PC-3 (cell line): ENCODE data around the gene CCDC194. TPM values are rescaled to one million over a fixed set of nuclear protein-coding genes. Genes with fewer than 3 reads are reported as not detected.

Experiments used
- ATAC-seq: fragments of 200-7000 bp; cut with Tn5 transposase; 2 replicates; pipeline ENCODE4 v1.9.1; 2020; ENCODE audit warnings: mild to moderate bottlenecking, moderate library complexity
- BruUV-seq: library from RNA; stranded (reverse); fragments of 400-500 nt; replicated peaks from 2 replicates; lab custom pipeline; 2021; lab: Mats Ljungman, UMichigan
- CTCF ChIA-PET: fragments of 300-600 bp; sonication (Branson Sonifier 250); formaldehyde crosslinking; loops from one replicate; lab custom pipeline; 2022; ENCODE audit warnings: antibody characterized with exemption; lab: Charles Lee
- POLR2A ChIA-PET: fragments of 300-600 bp; sonication (Branson Sonifier 250); formaldehyde crosslinking; loops from one replicate; lab custom pipeline; 2022; ENCODE audit warnings: antibody characterized with exemption; ENCODE audit not compliant: unreplicated experiment; lab: Charles Lee
- DNase-seq: peaks from one replicate; pipeline ENCODE4 v3.0.0-alpha.2; 2015
- H2AFZ ChIP-seq: fragments of 300-600 bp; sonication (generic); 2 replicates; pipeline ENCODE4 v1.6.0; 2016; ENCODE audit warnings: antibody characterized with exemption, low read length
- H3F3A ChIP-seq: fragments of 300-600 bp; sonication (generic); one replicate; pipeline ENCODE4 v1.6.0; 2017; ENCODE audit warnings: antibody characterized with exemption, low read length, control low read depth, mild to moderate bottlenecking; ENCODE audit not compliant: unreplicated experiment
- H3K27ac ChIP-seq: fragments of 300-600 bp; sonication (generic); 2 replicates; pipeline ENCODE4 v1.5.1; 2016; ENCODE audit warnings: mild to moderate bottlenecking, low read length
- H3K27me3 ChIP-seq: fragments of 300-600 bp; sonication (generic); 2 replicates; pipeline ENCODE4 v1.6.1; 2016; ENCODE audit warnings: low read length, mixed read lengths
- H3K36me3 ChIP-seq: fragments of 300-600 bp; sonication (generic); 2 replicates; pipeline ENCODE4 v1.6.1; 2016; ENCODE audit warnings: low read depth, mixed run types, low read length, mixed read lengths
- H3K4me1 ChIP-seq: fragments of 300-600 bp; sonication (generic); 2 replicates; pipeline ENCODE4 v1.5.1; 2016; ENCODE audit warnings: low read length; ENCODE audit not compliant: insufficient read depth
- H3K4me2 ChIP-seq: fragments of 300-600 bp; sonication (generic); 2 replicates; pipeline ENCODE4 v1.6.0; 2016; ENCODE audit warnings: low read length
- H3K4me3 ChIP-seq: fragments of 300-600 bp; sonication (generic); 2 replicates; pipeline ENCODE4 v1.5.1; 2016; ENCODE audit warnings: mild to moderate bottlenecking, low read length, mixed read lengths
- H3K79me2 ChIP-seq: fragments of 300-600 bp; sonication (generic); 2 replicates; pipeline ENCODE4 v1.6.1; 2017; ENCODE audit warnings: low read length, mixed read lengths
- H3K9ac ChIP-seq: fragments of 300-600 bp; sonication (generic); 2 replicates; pipeline ENCODE4 v1.6.0; 2016; ENCODE audit warnings: mild to moderate bottlenecking, low read length
- H3K9me2 ChIP-seq: fragments of 300-600 bp; sonication (generic); replicated peaks from 2 replicates; pipeline ENCODE4 v1.6.1; 2016; ENCODE audit warnings: mixed run types, low read length, mixed read lengths
- H3K9me3 ChIP-seq: fragments of 300-600 bp; sonication (generic); 2 replicates; pipeline ENCODE4 v1.6.1; 2016; ENCODE audit warnings: low read length, mixed read lengths
- H4K20me1 ChIP-seq: fragments of 300-600 bp; sonication (generic); 2 replicates; pipeline ENCODE4 v1.6.1; 2016; ENCODE audit warnings: low read length, mixed read lengths
- EZH2 ChIP-seq: fragments of 300-600 bp; sonication (generic); IDR thresholded peaks from one replicate; pipeline ENCODE4 v1.6.1; 2017; ENCODE audit warnings: antibody characterized with exemption, mild to moderate bottlenecking, low read length; ENCODE audit not compliant: unreplicated experiment
- EZH2phosphoT487 ChIP-seq: fragments of 300-600 bp; sonication (generic); IDR thresholded peaks from 2 replicates; pipeline ENCODE4 v1.6.1; 2018; ENCODE audit warnings: mild to moderate bottlenecking, antibody characterized with exemption, low read length, borderline replicate concordance
- intact Hi-C: fragments of 100-400 bp; cut with micrococcal nuclease; formaldehyde crosslinking; loops from 2 replicates; pipeline ENCODE4 v1.9.0; 2023
- total RNA-seq: library from RNA; depleted of rRNA; stranded (reverse); fragments of >200 nt; gene quantifications from 2 replicates; pipeline ENCODE4 v1.2.3, GENCODE V29; 2014
- TF ChIP-seq, protein P1 (sequence below): fragments of 300-600 bp; sonication (generic); conservative IDR thresholded peaks from 2 replicates; pipeline ENCODE4 v1.5.1; 2017; ENCODE audit warnings: antibody characterized with exemption, low read depth, mild to moderate bottlenecking, low read length

Gene CCDC194
- total RNA-seq, 1 experiment from 2014 or later, result not detected

DNA sequence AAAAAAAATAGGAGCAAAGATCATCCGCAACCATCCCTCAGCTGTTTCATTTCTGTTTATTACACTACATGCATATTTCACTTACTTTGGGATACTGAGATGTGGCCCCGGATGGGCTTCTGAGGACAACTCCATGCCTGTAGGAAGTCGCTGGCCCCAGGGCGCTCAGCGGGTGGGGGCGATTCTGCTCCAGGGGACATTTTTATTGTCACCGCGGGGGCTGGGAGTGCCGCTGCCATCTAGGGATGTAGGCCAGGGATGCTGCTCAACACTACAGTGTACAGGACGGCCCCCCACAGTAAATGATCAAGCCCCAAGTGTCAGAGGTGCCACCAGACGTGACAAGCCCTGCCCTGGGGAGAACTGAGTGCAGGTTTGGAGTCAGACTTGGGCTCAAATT, 17.8 kb upstream of the CCDC194 start:
- POLR2A ChIA-PET, result no interaction called here

DNA sequence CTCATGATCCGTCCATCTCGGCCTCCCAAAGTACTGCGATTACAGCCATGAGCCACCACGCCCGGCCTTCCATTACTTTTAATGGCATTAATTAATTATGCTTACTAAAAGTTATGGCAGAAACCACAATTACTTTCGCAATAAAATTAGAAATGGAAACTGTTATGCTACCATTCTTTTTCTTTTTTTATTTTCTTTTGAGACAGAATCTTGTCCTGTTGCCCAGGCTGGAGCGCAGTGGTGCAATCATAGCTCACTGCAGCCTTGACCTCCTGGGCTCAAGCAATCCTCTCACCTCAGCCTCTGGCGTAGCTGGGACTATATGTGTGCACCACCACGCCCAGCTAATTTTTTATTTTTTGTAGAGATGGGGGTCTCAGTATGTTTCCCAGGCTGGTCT, 16.0 kb upstream of the CCDC194 start:
- no peaks in the 10 kb centered on the region for H3F3A ChIP-seq
- TF ChIP-seq EZH2 (no peak), EZH2phosphoT487 (no peak)
- TF ChIP-seq, protein P1, sequence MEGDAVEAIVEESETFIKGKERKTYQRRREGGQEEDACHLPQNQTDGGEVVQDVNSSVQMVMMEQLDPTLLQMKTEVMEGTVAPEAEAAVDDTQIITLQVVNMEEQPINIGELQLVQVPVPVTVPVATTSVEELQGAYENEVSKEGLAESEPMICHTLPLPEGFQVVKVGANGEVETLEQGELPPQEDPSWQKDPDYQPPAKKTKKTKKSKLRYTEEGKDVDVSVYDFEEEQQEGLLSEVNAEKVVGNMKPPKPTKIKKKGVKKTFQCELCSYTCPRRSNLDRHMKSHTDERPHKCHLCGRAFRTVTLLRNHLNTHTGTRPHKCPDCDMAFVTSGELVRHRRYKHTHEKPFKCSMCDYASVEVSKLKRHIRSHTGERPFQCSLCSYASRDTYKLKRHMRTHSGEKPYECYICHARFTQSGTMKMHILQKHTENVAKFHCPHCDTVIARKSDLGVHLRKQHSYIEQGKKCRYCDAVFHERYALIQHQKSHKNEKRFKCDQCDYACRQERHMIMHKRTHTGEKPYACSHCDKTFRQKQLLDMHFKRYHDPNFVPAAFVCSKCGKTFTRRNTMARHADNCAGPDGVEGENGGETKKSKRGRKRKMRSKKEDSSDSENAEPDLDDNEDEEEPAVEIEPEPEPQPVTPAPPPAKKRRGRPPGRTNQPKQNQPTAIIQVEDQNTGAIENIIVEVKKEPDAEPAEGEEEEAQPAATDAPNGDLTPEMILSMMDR, result no peak
- no TSS peak for BruUV-seq
- H3K27me3 ChIP-seq, result no peaks in the 10 kb centered on the region
- POLR2A ChIA-PET, result no interaction called here
- H3K4me2 ChIP-seq, result no peak overlapping the region
- H3K9ac ChIP-seq, result no peak overlapping the region
- H3K27ac ChIP-seq, result no peak overlapping the region
- CTCF ChIA-PET, result no interaction called here
- no peak overlapping the region for H2AFZ ChIP-seq
- H3K9me2 ChIP-seq, result no peaks in the 10 kb centered on the region
- no peaks in the 10 kb centered on the region for H3K4me1 ChIP-seq
- H4K20me1 ChIP-seq, result no peaks in the 10 kb centered on the region
- H3K36me3 ChIP-seq, result no peaks in the 10 kb centered on the region
- H3K4me3 ChIP-seq, result no peak overlapping the region
- no peaks in the 10 kb centered on the region for H3K9me3 ChIP-seq
- intact Hi-C loops, result no loop called here
- no peak for ATAC-seq
- H3K79me2 ChIP-seq, result no peaks in the 10 kb centered on the region
- DNase-seq, result no peak

More for the DNA sequence above, 17.8 kb upstream of the CCDC194 start:
- intact Hi-C loops, result no loop called here
- H3F3A ChIP-seq, result no peaks in the 10 kb centered on the region
- no peak overlapping the region for H2AFZ ChIP-seq
- no peak overlapping the region for H3K4me3 ChIP-seq
- DNase-seq (no peak), ATAC-seq (no peak)
- H3K79me2 ChIP-seq, result no peaks in the 10 kb centered on the region
- H4K20me1 ChIP-seq, result no peaks in the 10 kb centered on the region
- CTCF ChIA-PET, result no interaction called here
- no peaks in the 10 kb centered on the region for H3K9me3 ChIP-seq
- TF ChIP-seq EZH2, result no peak
- TF ChIP-seq, protein P1, result no peak
- no peak for TF ChIP-seq EZH2phosphoT487
- no peak overlapping the region for H3K27ac ChIP-seq
- no peak overlapping the region for H3K4me2 ChIP-seq
- no peaks in the 10 kb centered on the region for H3K4me1 ChIP-seq
- no peaks in the 10 kb centered on the region for H3K36me3 ChIP-seq
- BruUV-seq, result no TSS peak
- H3K27me3 ChIP-seq, result no peaks in the 10 kb centered on the region
- H3K9ac ChIP-seq, result no peak overlapping the region
- no peaks in the 10 kb centered on the region for H3K9me2 ChIP-seq

DNA sequence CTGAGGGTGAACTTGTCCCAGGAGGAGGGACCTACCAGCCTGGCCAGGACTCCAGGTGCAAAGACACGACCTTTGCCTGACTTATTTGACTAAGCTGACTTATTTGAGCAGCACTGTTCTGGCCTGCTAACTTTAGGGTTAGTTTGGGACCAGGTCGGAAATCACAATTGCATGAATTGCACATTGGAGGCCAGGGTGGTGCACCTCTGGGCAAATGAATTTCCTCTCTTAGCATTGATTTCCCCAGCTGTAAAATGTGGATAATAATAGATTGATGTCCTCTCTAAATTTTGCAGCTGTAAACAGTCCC, 12.8 kb upstream of the CCDC194 start:
- intact Hi-C loops, result no loop called here
- ChIA-PET POLR2A (no interaction called here), CTCF (no interaction called here)
- Histone ChIP-seq H3K9me3 (no peaks in the 10 kb centered on the region), H3K4me3 (no peak overlapping the region), H3K4me2 (no peak overlapping the region), H3K27ac (no peak overlapping the region), H4K20me1 (no peaks in the 10 kb centered on the region), H3F3A (no peaks in the 10 kb centered on the region), H3K4me1 (no peaks in the 10 kb centered on the region), H3K27me3 (no peaks in the 10 kb centered on the region), H3K79me2 (no peaks in the 10 kb centered on the region), H2AFZ (no peak overlapping the region), H3K9me2 (no peaks in the 10 kb centered on the region), H3K36me3 (no peaks in the 10 kb centered on the region), H3K9ac (no peak overlapping the region)
- BruUV-seq, result no TSS peak
- TF ChIP-seq EZH2phosphoT487, result no peak
- no peak for TF ChIP-seq EZH2
- TF ChIP-seq, protein P1, result no peak
- ATAC-seq (no peak), DNase-seq (no peak)
